Epithelial cell of esophagus (primary cell): ENCODE results near the gene ELMOD3.

Experiments used
- DNase-seq: peaks from one replicate; pipeline ENCODE4 v3.0.0; 2010; ENCODE audit warnings: low read depth
- H3K4me3 ChIP-seq: 2 replicates; pipeline ENCODE4 v1.5.1; 2011; ENCODE audit warnings: mild to moderate bottlenecking, low read length, control low read depth
- CTCF ChIP-seq: IDR thresholded peaks from 2 replicates; pipeline ENCODE4 v1.5.1; 2011; ENCODE audit warnings: low read depth, mild to moderate bottlenecking, low read length, control low read depth, inconsistent platforms; ENCODE audit not compliant: insufficient read depth; ENCODE audit errors: missing control alignments

The ELMOD3 gene

GRCh38 chr2:85439986-85440385 lies 85.4 kb downstream of the ELMOD3 start:
- TF ChIP-seq CTCF: no peak
- H3K4me3 ChIP-seq: no peak overlapping the region
- no peak for DNase-seq

GRCh38 chr2:85440729-85441128 lies 86.2 kb downstream of the ELMOD3 start:
- no peak for DNase-seq
- no peak for TF ChIP-seq CTCF
- no peak overlapping the region for H3K4me3 ChIP-seq
